ENCODE measurements around the gene CCDC88B.

Gene CCDC88B

GRCh38 chr11:64379160-64379559 is 39.2 kb downstream of the CCDC88B start:
- DNase-seq (ENCODE audit: insufficient read length, low spot score) (no peak), FAIRE-seq (no peak)
- no peak for TF ChIP-seq POLR2A (IDR thresholded peaks at IDR 0.05; ENCODE audit: low read depth, low read length)

GRCh38 chr11:64379817-64380709 is 40.1 kb downstream of the CCDC88B start:
- FAIRE-seq: no peak
- TF ChIP-seq POLR2A (IDR thresholded peaks at IDR 0.05; ENCODE audit: low read depth, low read length): no peak

GRCh38 chr11:64381350-64381749 is 41.3 kb downstream of the CCDC88B start:
- TF ChIP-seq POLR2A (IDR thresholded peaks at IDR 0.05; ENCODE audit: low read depth, low read length): no peak
- FAIRE-seq: no peak
- no peak for DNase-seq (ENCODE audit: insufficient read length, low spot score)

More at GRCh38 chr11:64379817-64380709, 40.1 kb downstream of the CCDC88B start:
- DNase-seq (ENCODE audit: insufficient read length, low spot score): no peak

GRCh38 chr11:64382047-64382446 is 42.0 kb downstream of the CCDC88B start:
- DNase-seq (ENCODE audit: insufficient read length, low spot score) (no peak), FAIRE-seq (no peak)
- no peak for TF ChIP-seq POLR2A (IDR thresholded peaks at IDR 0.05; ENCODE audit: low read depth, low read length)

GRCh38 chr11:64382586-64382985 is 42.6 kb downstream of the CCDC88B start:
- DNase-seq (ENCODE audit: insufficient read length, low spot score): no peak
- no peak for FAIRE-seq
- TF ChIP-seq POLR2A (IDR thresholded peaks at IDR 0.05; ENCODE audit: low read depth, low read length): no peak

GRCh38 chr11:64383580-64383979 is 43.6 kb downstream of the CCDC88B start:
- DNase-seq (ENCODE audit: insufficient read length, low spot score): no peak
- TF ChIP-seq POLR2A (IDR thresholded peaks at IDR 0.05; ENCODE audit: low read depth, low read length): no peak
- FAIRE-seq: no peak

GRCh38 chr11:64384028-64384737 is 44.2 kb downstream of the CCDC88B start:
- DNase-seq (ENCODE audit: insufficient read length, low spot score) (no peak), FAIRE-seq (no peak)
- no peak for TF ChIP-seq POLR2A (IDR thresholded peaks at IDR 0.05; ENCODE audit: low read depth, low read length)

- FAIRE-seq: no peak
- no peak for TF ChIP-seq POLR2A (IDR thresholded peaks at IDR 0.05; ENCODE audit: low read depth, low read length)
- DNase-seq (ENCODE audit: insufficient read length, low spot score): no peak
These were observed 45.3 kb downstream of the CCDC88B start for GRCh38 chr11:64384981-64385944.

GRCh38 chr11:64385945-64386704 is 46.1 kb downstream of the CCDC88B start:
- no peak for TF ChIP-seq POLR2A (IDR thresholded peaks at IDR 0.05; ENCODE audit: low read depth, low read length)
- DNase-seq (ENCODE audit: insufficient read length, low spot score): peak; percentile 61
- FAIRE-seq: peak; percentile 52

- no peak for FAIRE-seq
- no peak for TF ChIP-seq POLR2A (IDR thresholded peaks at IDR 0.05; ENCODE audit: low read depth, low read length)
- no peak for DNase-seq (ENCODE audit: insufficient read length, low spot score)
These were observed 47.9 kb downstream of the CCDC88B start for GRCh38 chr11:64387916-64388315.

GRCh38 chr11:64388894-64389293 is 48.9 kb downstream of the CCDC88B start:
- FAIRE-seq: no peak
- DNase-seq (ENCODE audit: insufficient read length, low spot score): no peak
- no peak for TF ChIP-seq POLR2A (IDR thresholded peaks at IDR 0.05; ENCODE audit: low read depth, low read length)

GRCh38 chr11:64389851-64390250 is 49.8 kb downstream of the CCDC88B start:
- FAIRE-seq: no peak
- DNase-seq (ENCODE audit: insufficient read length, low spot score): no peak
- TF ChIP-seq POLR2A (IDR thresholded peaks at IDR 0.05; ENCODE audit: low read depth, low read length): no peak

- TF ChIP-seq POLR2A (IDR thresholded peaks at IDR 0.05; ENCODE audit: low read depth, low read length): no peak
- no peak for FAIRE-seq
- DNase-seq (ENCODE audit: insufficient read length, low spot score): no peak
These were observed 50.6 kb downstream of the CCDC88B start for GRCh38 chr11:64390558-64390957.

Measured in H54 (cell line).